ENCODE results near the gene GRID1. TPM values are rescaled to one million over a fixed set of nuclear protein-coding genes. Genes with fewer than 3 reads are reported as not detected.

Gene GRID1
- total RNA-seq, 1 donor, result not detected

DNA sequence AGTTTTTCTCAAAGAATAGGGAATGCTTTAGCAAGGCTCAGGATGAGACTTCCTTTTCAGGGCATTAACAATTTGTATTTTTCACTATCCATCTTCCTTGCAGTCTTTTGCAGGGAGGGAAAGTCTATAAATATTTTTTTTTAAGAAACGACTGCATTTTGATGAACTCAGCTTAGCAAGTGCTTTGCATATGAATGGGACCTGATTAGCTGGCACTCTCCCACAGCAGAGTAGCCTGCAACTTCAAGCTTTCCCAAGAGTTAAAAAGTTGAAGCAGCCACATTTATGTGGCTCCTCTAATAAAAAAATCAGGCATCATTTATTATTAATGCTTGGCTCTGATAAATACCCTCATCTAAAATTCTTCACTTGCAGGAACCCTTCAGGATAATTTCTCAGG lies 134.0 kb downstream of the GRID1 start:
- no peak for DNase-seq (ENCODE audit: low read depth)
- TF ChIP-seq, protein P1, sequence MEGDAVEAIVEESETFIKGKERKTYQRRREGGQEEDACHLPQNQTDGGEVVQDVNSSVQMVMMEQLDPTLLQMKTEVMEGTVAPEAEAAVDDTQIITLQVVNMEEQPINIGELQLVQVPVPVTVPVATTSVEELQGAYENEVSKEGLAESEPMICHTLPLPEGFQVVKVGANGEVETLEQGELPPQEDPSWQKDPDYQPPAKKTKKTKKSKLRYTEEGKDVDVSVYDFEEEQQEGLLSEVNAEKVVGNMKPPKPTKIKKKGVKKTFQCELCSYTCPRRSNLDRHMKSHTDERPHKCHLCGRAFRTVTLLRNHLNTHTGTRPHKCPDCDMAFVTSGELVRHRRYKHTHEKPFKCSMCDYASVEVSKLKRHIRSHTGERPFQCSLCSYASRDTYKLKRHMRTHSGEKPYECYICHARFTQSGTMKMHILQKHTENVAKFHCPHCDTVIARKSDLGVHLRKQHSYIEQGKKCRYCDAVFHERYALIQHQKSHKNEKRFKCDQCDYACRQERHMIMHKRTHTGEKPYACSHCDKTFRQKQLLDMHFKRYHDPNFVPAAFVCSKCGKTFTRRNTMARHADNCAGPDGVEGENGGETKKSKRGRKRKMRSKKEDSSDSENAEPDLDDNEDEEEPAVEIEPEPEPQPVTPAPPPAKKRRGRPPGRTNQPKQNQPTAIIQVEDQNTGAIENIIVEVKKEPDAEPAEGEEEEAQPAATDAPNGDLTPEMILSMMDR (IDR thresholded peaks at IDR 0.05; ENCODE audit: insufficient read depth, low read length), result no peak
- H3K4me3 ChIP-seq (ENCODE audit: low read depth, low read length), result no peak overlapping the region

DNA sequence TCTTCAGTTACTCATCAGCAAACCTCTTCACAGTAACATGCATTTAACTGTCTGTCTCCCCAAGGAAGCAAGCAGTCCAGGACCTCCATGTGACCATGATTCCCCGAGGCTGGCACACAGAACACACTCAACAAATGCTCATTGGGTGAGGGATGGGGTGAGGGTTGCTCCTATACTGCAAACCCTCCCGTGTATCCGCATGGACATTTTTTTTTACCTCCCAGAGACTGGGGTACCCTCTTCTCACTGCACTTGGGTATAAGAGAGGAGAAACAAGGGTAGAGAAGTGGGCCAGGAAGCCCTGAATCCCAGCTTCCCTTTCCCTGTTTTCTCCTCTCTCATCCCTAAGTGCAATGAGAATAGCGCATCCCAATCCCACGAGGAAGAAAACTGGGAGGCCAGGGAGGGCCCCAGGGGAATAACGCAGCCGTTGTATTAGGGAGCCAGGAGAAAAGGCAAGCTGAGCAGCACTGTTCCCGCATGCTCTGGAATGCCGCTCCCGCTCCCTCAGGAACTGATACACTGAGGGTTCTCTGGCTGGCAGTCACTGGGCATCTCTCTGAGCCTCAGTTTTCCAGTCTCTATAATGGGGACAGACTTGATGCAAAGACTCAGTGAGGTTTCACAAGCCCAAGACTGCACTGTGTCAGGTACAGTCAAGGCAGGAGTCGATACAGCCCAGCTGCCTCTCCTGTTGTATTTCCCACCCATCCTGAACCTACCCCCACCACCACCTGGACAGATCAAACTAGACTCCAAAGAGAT lies 134.6 kb downstream of the GRID1 start:
- H3K4me3 ChIP-seq (ENCODE audit: low read depth, low read length), result no peak overlapping the region
- TF ChIP-seq, protein P1 (IDR thresholded peaks at IDR 0.05; ENCODE audit: insufficient read depth, low read length), result no peak
- no peak for DNase-seq (ENCODE audit: low read depth)

DNA sequence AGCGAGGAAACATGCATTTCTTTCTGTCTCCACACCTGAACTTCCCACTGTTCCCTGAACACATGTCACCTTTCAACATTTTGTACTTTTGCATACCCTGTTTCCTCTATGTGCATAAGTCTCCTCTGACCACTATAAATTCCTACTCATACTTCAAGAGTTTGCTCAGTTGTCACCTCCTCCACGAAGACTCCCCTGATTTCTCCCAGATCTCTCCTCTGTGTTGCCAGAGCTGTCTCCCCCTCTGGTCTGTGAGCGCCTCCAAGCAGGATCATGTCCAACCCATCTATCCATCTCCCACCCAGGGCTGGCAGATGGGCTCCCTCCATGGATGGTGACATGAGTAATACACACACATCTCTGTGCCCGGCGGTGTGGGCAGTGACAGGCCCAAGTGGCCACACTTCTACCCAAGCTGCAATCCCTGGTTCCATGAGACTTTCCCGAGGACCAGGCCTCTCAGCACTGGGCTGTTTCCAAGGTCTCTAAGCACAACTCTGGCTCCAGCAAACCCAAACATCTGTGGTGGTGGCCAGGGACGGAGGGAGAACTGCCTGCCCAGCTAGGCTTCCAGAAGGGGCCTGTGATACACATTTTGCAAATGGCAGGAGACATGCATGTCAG lies 135.9 kb downstream of the GRID1 start:
- no peak overlapping the region for H3K4me3 ChIP-seq (ENCODE audit: low read depth, low read length)
- DNase-seq (ENCODE audit: low read depth), result no peak
- TF ChIP-seq, protein P1 (IDR thresholded peaks at IDR 0.05; ENCODE audit: insufficient read depth, low read length), result no peak

DNA sequence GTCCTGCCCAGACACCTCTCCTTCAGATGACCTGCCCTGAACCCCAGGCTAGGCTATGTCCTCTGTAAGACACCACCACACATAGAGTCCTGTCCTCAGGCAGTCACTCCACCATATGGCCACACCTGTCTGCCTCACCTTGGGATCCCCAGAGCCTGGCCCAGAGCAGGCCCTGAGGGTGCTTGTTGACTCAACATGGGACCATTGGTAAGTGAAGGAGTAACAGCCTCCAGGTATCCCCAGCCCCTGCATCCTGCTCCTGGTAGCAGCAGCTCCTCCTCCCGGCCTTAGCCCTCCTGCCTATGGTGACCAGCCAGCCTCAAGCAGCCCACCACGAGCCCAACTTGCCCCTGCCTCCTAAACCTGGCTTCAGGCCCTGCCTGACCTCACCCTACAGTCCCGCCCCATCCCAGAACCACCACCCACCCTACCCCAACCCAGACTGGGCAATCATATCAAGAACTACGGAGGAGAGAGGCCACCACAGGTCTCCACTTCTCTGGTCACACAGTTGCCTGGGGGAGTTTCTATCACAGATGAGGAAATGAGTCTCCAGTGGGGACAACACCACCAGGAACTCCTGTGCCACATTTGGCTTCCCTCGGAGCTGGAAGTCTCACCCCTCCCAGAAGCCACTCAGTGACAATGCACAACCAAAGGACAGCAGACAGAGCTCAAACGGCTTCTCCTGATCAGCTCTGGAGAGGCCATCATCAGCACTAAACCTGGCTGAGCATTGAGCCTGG lies 136.6 kb downstream of the GRID1 start:
- no peak for DNase-seq (ENCODE audit: low read depth)
- TF ChIP-seq, protein P1 (IDR thresholded peaks at IDR 0.05; ENCODE audit: insufficient read depth, low read length), result no peak

DNA sequence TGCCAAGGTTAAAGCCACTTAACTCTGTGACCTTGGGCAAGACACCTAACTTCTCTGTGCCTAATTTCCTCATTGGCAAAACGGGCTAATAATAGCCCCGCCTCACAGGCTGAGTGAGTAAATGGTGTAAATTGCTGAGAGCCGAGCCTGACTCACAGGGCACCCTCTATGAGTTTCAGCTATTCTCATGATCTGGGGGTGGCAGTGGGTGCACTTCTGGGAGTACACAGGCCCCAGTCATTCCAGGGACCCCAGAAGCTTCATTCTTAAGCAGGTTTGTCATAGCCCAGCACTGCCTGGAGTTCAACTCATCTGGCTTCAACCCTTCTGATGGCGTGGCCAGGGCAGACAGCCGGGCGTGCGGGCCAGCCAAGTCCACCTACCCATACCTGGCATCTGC lies 137.2 kb downstream of the GRID1 start:
- no peak overlapping the region for H3K4me3 ChIP-seq (ENCODE audit: low read depth, low read length)
- TF ChIP-seq, protein P1 (IDR thresholded peaks at IDR 0.05; ENCODE audit: insufficient read depth, low read length), result no peak
- DNase-seq (ENCODE audit: low read depth), result no peak

More for the DNA sequence above, 136.6 kb downstream of the GRID1 start:
- H3K4me3 ChIP-seq (ENCODE audit: low read depth, low read length), result no peak overlapping the region

DNA sequence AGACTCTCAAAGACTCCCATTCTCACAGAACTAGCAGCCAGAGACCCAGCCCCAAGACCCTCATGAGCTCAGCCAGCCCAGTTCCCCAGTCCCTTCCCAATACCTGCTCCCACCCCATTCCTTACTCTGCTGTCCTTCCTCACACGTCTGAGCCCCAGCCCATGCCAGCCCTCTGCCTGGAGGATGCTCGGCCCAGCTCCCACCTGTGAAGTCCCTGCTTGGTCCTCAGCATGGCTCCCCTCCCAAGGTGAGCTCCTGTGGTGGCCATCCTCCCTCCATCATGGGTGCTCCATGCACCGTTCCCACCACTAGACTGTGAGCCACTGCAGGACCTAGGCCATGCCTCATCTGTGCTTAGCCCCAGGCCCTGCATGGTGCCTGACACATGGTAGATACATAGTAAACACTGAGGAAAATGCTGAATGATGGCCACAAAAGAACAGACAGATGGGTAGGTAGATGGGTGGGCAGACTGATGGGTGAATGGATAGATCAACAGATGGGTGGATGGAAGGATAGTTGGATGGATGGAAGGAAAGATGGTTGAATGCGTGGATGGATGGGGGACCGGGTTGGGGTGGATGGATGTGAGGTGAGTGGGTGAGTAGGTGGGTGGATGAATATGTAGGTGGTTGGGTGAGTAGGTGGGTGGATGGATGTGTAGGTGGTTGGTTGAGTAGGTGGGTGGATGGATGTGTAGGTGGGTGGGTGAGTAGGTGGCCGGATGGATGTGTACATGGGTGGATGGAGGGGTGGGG lies 138.9 kb downstream of the GRID1 start:
- TF ChIP-seq, protein P1 (IDR thresholded peaks at IDR 0.05; ENCODE audit: insufficient read depth, low read length), result no peak
- DNase-seq (ENCODE audit: low read depth), result no peak
- H3K4me3 ChIP-seq (ENCODE audit: low read depth, low read length), result no peak overlapping the region

Data from fibroblast of the aortic adventitia (primary cell).